ENCODE results near the gene YARS2. TPM values are rescaled to one million over a fixed set of nuclear protein-coding genes. Genes with fewer than 3 reads are reported as not detected.
"Not testable (repeated sequence)": the region's sequence is repeated elsewhere in the genome, so short reads cannot be mapped to it uniquely, and the experiment has no call there.

Gene YARS2
- total RNA-seq, 4 donors from 2014 or later, result 1.5 to 19.9 (median 10.5) TPM

DNA sequence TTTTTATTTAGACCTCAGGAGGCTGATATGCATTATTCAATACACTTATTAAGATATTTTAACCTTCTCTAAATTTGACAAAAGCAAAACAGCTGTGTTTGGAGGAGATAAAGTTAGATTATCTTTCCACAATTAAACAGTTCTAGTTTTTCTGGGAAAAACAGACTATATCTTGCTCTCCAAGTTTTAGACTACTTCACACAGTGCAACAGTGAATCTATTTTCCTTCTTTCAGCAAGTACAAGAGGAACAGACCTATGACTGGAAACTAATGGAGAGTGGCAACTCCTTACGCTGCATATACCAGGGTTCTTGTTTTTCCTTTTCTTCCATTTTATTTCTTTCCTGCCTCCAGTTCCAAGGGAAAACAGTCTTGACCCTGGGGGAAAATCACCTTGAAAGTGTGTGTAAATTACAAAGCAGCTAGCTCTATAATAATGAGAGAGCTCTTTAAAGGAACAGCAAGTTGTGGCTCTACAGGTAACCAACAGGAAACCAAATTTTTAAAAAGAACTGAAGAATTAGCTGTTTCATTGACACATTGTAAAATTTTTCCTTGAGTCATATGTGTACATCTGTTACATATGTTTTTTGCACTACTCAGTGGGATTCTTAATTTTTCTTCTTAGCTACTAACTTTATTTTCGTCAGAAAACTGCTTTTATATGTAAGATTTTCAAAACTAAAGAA, 49.2 kb downstream of the YARS2 start:
- intact Hi-C loops (cut with DNase I; ENCODE audit: low total_unique reads), result no loop called here
- H3K4me3 ChIP-seq, result no peak overlapping the region
- TF ChIP-seq, protein P1, sequence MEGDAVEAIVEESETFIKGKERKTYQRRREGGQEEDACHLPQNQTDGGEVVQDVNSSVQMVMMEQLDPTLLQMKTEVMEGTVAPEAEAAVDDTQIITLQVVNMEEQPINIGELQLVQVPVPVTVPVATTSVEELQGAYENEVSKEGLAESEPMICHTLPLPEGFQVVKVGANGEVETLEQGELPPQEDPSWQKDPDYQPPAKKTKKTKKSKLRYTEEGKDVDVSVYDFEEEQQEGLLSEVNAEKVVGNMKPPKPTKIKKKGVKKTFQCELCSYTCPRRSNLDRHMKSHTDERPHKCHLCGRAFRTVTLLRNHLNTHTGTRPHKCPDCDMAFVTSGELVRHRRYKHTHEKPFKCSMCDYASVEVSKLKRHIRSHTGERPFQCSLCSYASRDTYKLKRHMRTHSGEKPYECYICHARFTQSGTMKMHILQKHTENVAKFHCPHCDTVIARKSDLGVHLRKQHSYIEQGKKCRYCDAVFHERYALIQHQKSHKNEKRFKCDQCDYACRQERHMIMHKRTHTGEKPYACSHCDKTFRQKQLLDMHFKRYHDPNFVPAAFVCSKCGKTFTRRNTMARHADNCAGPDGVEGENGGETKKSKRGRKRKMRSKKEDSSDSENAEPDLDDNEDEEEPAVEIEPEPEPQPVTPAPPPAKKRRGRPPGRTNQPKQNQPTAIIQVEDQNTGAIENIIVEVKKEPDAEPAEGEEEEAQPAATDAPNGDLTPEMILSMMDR (IDR thresholded peaks at IDR 0.05), result no peak
- TF ChIP-seq EP300 (IDR thresholded peaks at IDR 0.05; ENCODE audit: low read depth) (no peak), POLR2A (IDR thresholded peaks at IDR 0.05) (no peak), POLR2AphosphoS5 (IDR thresholded peaks at IDR 0.05) (no peak)
- no peak overlapping the region for H3K27ac ChIP-seq
- no peaks in the 10 kb centered on the region for H3K27me3 ChIP-seq
- H3K9me3 ChIP-seq, result no peaks in the 10 kb centered on the region
- DNase-seq, result no peak
- peaks cover 0 to 26% (median 3%) of the 10 kb centered on the region in 4 donors for H3K36me3 ChIP-seq
- 90 to 95% methylated on average over 2 of the region's 2 CpGs for WGBS, 2 donors (ENCODE audit: low coverage in 1 of 2)
- no peaks in the 10 kb centered on the region for H3K4me1 ChIP-seq
- in situ Hi-C loops (cut with MboI; ENCODE audit: low pct_ligation_motif_present in 1 of 4, low pct_unique_long_range_greater_than_20kb in 1 of 4, low sequenced_read_pairs in 3 of 4), result no loop called here

DNA sequence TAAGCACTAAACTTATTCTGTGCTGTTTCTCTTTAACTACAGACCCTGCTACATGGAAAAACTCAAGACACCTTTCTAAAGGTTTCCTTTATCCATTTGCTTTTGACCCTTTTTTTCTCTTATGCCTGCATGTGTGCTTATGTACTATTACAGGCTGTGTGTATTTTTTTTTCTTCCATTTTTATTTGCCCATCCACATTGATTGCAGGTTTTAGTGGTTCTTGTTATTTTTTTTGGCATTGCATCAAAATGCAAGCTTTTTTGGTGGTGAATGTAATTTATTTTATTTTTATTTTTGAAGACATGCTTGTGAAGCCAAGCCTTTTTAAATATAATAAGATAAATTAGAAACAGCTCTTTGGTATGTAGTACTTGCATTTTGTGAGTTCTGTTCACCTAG, 49.9 kb downstream of the YARS2 start:
- TF ChIP-seq POLR2A (IDR thresholded peaks at IDR 0.05) (no peak), EP300 (IDR thresholded peaks at IDR 0.05; ENCODE audit: low read depth) (no peak), POLR2AphosphoS5 (IDR thresholded peaks at IDR 0.05) (no peak)
- TF ChIP-seq, protein P1 (IDR thresholded peaks at IDR 0.05), result no peak

DNA sequence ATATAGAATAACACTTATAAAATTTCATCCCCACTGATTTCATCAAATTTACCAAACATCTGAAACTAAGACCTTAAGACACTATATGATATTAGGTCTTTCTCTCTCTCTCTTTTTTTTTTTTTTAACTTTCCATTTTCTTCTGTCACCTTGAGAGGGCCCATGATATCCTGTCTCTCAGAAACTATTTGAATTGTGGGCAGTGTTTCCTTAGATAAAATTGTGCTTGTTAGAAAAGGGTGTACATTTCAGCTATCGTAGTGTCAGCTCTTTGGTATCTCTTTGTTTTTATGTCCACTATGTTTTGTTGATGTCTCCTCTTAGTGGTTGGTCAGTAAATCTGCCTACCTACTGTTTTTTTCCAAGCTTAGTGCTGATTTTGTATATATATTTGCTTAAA, 52.8 kb downstream of the YARS2 start:
- intact Hi-C loops (cut with DNase I; ENCODE audit: low total_unique reads), result no loop called here
- TF ChIP-seq, protein P1 (IDR thresholded peaks at IDR 0.05), result no peak
- TF ChIP-seq EP300 (IDR thresholded peaks at IDR 0.05; ENCODE audit: low read depth) (no peak), POLR2A (IDR thresholded peaks at IDR 0.05) (no peak), POLR2AphosphoS5 (IDR thresholded peaks at IDR 0.05) (no peak)
- Histone ChIP-seq H3K4me1 (peaks cover 0 to 4% (median 0%) of the 10 kb centered on the region in 4 donors), H3K36me3 (peaks cover 0 to 20% (median 3%) of the 10 kb centered on the region in 4 donors), H3K4me3 (no peak overlapping the region), H3K9me3 (no peaks in the 10 kb centered on the region), H3K27me3 (no peaks in the 10 kb centered on the region), H3K27ac (no peak overlapping the region)
- in situ Hi-C loops (cut with MboI; ENCODE audit: low pct_ligation_motif_present in 1 of 4, low pct_unique_long_range_greater_than_20kb in 1 of 4, low sequenced_read_pairs in 3 of 4), result no loop called here
- 83 to 85% methylated on average over 1 of the region's 1 CpG for WGBS, 2 donors (ENCODE audit: low coverage in 1 of 2)
- no peak for DNase-seq

More for the DNA sequence above, 49.9 kb downstream of the YARS2 start:
- Histone ChIP-seq H3K27me3 (no peaks in the 10 kb centered on the region), H3K9me3 (no peaks in the 10 kb centered on the region), H3K27ac (no peak overlapping the region), H3K36me3 (peaks cover 0 to 22% (median 3%) of the 10 kb centered on the region in 4 donors), H3K4me3 (no peak overlapping the region), H3K4me1 (no peaks in the 10 kb centered on the region)
- intact Hi-C loops (cut with DNase I; ENCODE audit: low total_unique reads) (no loop called here), in situ Hi-C loops (cut with MboI; ENCODE audit: low pct_ligation_motif_present in 1 of 4, low pct_unique_long_range_greater_than_20kb in 1 of 4, low sequenced_read_pairs in 3 of 4) (no loop called here)
- no peak for DNase-seq

DNA sequence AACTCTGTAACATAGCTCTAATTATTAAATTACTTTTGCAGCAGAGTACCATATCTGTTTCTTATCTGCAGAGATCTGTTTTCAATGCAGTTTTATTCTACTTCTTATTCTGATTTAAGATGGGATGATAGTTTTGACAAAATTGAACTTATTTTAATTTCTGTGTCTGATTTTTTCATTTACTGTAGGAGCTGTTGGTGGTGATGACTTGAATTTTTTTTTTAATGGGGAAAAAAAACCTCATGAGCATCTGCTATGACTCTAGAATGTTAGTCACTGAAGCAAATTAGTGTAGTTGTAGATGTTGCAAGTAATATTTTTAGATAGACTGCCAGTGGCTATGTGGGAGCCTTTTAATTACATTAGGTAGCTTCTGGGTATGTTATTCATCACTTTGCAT, 53.2 kb downstream of the YARS2 start:
- H3K27ac ChIP-seq, result no peak overlapping the region
- TF ChIP-seq EP300 (IDR thresholded peaks at IDR 0.05; ENCODE audit: low read depth), result no peak
- no peak for TF ChIP-seq POLR2A (IDR thresholded peaks at IDR 0.05)
- TF ChIP-seq POLR2AphosphoS5 (IDR thresholded peaks at IDR 0.05), result no peak
- TF ChIP-seq, protein P1 (IDR thresholded peaks at IDR 0.05), result no peak
- H3K4me3 ChIP-seq, result no peak overlapping the region
- intact Hi-C loops (cut with DNase I; ENCODE audit: low total_unique reads) (no loop called here), in situ Hi-C loops (cut with MboI; ENCODE audit: low pct_ligation_motif_present in 1 of 4, low pct_unique_long_range_greater_than_20kb in 1 of 4, low sequenced_read_pairs in 3 of 4) (no loop called here)
- no peak for DNase-seq
- no peaks in the 10 kb centered on the region for H3K9me3 ChIP-seq
- no peaks in the 10 kb centered on the region for H3K27me3 ChIP-seq
- H3K36me3 ChIP-seq, result peaks cover 0 to 16% (median 3%) of the 10 kb centered on the region in 4 donors
- H3K4me1 ChIP-seq, result peaks cover 0 to 4% (median 0%) of the 10 kb centered on the region in 4 donors

DNA sequence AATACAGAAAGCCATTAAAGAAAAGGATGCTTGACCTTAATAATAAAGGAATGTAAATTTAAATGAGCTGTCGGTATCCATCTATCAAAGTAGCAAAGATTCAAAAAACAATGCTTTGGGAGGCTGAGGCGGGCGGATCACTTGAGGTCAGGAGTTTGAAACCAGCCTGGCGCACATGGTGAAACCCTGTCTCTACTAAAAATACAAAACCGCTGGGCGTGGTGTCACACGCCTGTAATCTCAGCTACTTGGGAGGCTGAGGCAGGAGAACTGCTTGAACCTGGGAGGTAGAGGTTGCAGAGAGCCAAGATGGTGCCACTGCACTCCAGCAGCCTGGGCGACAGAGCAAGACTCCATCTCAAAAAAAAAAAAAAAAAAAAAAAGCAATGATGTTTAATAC, 56.3 kb downstream of the YARS2 start:
- H3K4me1 ChIP-seq; DNase-seq; H3K27me3 ChIP-seq; H3K4me3 ChIP-seq; H3K9me3 ChIP-seq; H3K27ac ChIP-seq; H3K36me3 ChIP-seq; intact Hi-C loops (cut with DNase I; ENCODE audit: low total_unique reads): not testable (repeated sequence)
- in situ Hi-C loops (cut with MboI; ENCODE audit: low pct_ligation_motif_present in 1 of 4, low pct_unique_long_range_greater_than_20kb in 1 of 4, low sequenced_read_pairs in 3 of 4), result loop anchor here in 1 of 4 donors (25.0 kb wide), 1 partner anchor 1037 kb away; the partner anchor contains the start of gene ETFBKMT
- 87 to 96% methylated on average over 8 of the region's 8 CpGs for WGBS, 2 donors (ENCODE audit: low coverage in 1 of 2)

All from transverse colon (tissue), 4 donors.